Chondrocyte (in vitro differentiated cells): ENCODE data around the gene RAPGEF6. TPM values are rescaled to one million over a fixed set of nuclear protein-coding genes. Genes with fewer than 3 reads are reported as not detected.

ENCODE experiments used
- DNase-seq: peaks from one replicate; pipeline ENCODE4 v3.0.0; 2021; ENCODE audit warnings: mixed read lengths, low spot score
- H3K27ac Mint-ChIP-seq: one replicate; pipeline ENCODE4 v1.8.0; 2021; ENCODE audit warnings: mild to moderate bottlenecking, moderate library complexity, mixed read lengths; ENCODE audit not compliant: unreplicated experiment
- H3K27me3 Mint-ChIP-seq: 2 replicates; pipeline ENCODE4 v1.8.0; 2021; ENCODE audit warnings: low read depth, mixed read lengths
- H3K36me3 Mint-ChIP-seq: 2 replicates; pipeline ENCODE4 v1.8.0; 2021; ENCODE audit warnings: low read depth, mixed read lengths
- H3K4me1 Mint-ChIP-seq: 2 replicates; pipeline ENCODE4 v1.8.0; 2021; ENCODE audit warnings: low read depth, mild to moderate bottlenecking, mixed read lengths
- H3K4me3 Mint-ChIP-seq: one replicate; pipeline ENCODE4 v1.8.0; 2021; ENCODE audit warnings: mild to moderate bottlenecking, moderate library complexity, mixed read lengths; ENCODE audit not compliant: unreplicated experiment
- H3K9me3 Mint-ChIP-seq: 2 replicates; pipeline ENCODE4 v1.8.0; 2021; ENCODE audit warnings: low read depth, mixed read lengths
- total RNA-seq: library from RNA; stranded (reverse); gene quantifications from 3 replicates; pipeline ENCODE4 v1.2.1, GENCODE V29; 2021
- TF ChIP-seq, protein P1 (sequence below): fragments of 200-600 bp; sonication (generic); IDR thresholded peaks from 2 replicates; pipeline ENCODE4 v1.5.0; 2021; ENCODE audit warnings: antibody characterized with exemption, mild to moderate bottlenecking, moderate library complexity

RAPGEF6 gene
- total RNA-seq, 1 donor from 2014 or later: 13.6 TPM

DNA sequence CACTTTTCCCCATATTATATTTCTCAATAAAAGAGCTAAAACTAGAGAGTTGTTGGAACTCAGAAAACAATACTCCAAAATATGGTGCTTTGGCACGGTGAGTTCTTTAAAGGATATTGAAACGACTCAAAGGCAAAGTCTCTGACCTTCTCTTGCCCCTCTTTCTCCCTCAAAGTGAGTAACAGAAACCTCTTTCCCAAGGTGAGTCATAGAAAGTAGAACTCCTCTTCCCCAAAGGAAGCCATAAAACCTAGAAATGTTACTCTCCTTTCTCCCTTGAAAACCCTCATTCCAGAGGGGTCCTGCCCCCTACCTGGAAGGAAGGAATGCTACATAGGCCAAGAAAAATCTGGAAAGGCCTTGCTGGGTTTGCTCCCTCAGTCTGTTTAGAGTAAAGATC lies 47.5 kb downstream of the RAPGEF6 start:
- no peak for DNase-seq
- TF ChIP-seq, protein P1, sequence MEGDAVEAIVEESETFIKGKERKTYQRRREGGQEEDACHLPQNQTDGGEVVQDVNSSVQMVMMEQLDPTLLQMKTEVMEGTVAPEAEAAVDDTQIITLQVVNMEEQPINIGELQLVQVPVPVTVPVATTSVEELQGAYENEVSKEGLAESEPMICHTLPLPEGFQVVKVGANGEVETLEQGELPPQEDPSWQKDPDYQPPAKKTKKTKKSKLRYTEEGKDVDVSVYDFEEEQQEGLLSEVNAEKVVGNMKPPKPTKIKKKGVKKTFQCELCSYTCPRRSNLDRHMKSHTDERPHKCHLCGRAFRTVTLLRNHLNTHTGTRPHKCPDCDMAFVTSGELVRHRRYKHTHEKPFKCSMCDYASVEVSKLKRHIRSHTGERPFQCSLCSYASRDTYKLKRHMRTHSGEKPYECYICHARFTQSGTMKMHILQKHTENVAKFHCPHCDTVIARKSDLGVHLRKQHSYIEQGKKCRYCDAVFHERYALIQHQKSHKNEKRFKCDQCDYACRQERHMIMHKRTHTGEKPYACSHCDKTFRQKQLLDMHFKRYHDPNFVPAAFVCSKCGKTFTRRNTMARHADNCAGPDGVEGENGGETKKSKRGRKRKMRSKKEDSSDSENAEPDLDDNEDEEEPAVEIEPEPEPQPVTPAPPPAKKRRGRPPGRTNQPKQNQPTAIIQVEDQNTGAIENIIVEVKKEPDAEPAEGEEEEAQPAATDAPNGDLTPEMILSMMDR: no peak

DNA sequence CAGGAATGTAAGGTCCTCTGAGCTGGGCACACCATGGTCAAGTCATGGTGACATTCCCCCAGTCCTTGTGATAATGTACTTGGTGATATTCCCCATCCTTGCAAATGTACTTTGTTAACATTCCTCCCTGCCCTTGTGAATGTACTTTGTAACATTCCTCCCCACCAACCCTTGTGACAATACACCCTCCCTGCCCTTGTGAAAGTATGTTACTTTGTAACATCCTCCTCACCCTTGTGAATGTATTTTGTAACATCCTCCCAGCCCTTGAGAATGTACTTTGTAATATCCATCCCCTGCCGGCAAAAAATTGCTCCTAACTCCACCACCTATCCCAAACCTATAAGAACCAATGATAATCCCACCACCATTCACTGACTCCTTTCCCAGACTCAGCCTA lies 53.3 kb downstream of the RAPGEF6 start:
- Mint-ChIP-seq H3K9me3 (no peaks in the 10 kb centered on the region), H3K27ac (no peak overlapping the region), H3K4me1 (peaks cover 8% of the 10 kb centered on the region), H3K4me3 (no peak overlapping the region), H3K36me3 (peaks cover 15% of the 10 kb centered on the region), H3K27me3 (no peaks in the 10 kb centered on the region)
- no peak for DNase-seq
- TF ChIP-seq, protein P1: no peak

More for the DNA sequence above, 47.5 kb downstream of the RAPGEF6 start:
- H3K36me3 Mint-ChIP-seq: no peaks in the 10 kb centered on the region
- no peak overlapping the region for H3K27ac Mint-ChIP-seq
- H3K9me3 Mint-ChIP-seq: no peaks in the 10 kb centered on the region
- H3K27me3 Mint-ChIP-seq: no peaks in the 10 kb centered on the region
- H3K4me1 Mint-ChIP-seq: no peaks in the 10 kb centered on the region
- H3K4me3 Mint-ChIP-seq: no peak overlapping the region

DNA sequence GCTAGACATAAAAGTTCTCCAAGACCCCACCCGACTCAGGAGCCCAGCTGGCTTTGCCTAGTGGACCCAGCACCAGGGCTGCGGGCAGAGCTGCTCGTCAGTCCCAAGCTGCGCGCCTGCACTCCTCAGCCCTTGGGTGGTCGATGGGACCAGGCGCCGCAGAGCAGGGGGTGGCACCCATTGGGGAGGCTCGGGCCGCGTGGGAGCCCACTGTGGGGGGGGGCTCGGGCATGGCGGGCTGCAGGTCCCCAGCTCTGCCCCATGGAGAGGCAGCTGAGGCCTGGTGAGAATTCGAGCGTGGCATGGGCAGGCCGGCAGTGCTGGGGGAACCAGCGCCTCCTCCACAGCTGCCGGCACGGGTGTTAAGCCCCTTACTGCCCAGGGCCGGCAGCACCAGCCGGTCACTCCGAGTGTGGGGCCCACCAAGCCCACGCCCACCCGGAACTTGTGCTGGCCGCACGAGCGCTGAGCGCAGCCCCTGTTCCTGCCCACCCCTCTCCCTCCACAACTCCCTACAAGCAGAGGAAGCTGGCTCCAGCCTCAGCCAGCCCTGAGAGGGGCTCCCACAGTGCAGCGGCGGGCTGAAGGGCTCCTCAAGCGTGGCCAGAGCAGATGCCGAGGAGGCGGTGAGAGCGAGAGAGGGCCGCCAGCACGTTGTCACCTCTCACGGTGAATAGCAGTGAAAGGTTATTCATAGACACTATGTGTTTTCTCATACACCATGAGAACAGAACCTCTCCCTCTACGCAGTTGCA lies 54.9 kb downstream of the RAPGEF6 start:
- H3K4me3 Mint-ChIP-seq: no peak overlapping the region
- peaks cover 15% of the 10 kb centered on the region for H3K36me3 Mint-ChIP-seq
- TF ChIP-seq, protein P1: no peak
- no peak for DNase-seq
- no peaks in the 10 kb centered on the region for H3K27me3 Mint-ChIP-seq
- H3K4me1 Mint-ChIP-seq: peaks cover 8% of the 10 kb centered on the region
- H3K9me3 Mint-ChIP-seq: no peaks in the 10 kb centered on the region
- H3K27ac Mint-ChIP-seq: no peak overlapping the region

DNA sequence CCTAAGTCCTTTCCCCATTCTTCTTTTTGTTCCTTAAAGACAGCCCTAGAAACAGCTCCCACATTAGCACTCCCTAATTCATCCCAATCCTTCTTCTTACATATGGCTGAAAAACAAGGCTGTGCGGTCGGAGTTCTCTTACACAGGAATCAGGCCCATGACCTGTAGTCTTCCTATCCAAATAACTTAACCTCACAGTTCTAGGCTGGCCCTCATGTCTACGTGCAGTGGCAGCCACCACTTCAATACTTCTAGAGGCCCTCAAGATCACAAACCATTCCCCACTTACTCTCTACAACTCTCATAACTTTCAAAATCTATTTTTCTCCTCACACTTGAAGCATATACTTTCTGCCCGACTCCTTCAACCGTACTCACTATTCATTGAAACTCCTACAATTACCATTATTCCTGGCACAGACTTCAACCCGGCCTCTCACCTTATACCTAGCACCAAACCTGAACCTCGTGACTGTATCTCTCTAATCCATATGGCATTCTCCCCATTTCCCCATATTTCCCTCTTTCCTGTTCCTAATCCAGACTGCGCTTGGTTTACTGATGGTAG lies 59.3 kb downstream of the RAPGEF6 start:
- Mint-ChIP-seq H3K4me1 (no peaks in the 10 kb centered on the region), H3K27me3 (no peaks in the 10 kb centered on the region), H3K27ac (no peak overlapping the region), H3K9me3 (peaks cover 5% of the 10 kb centered on the region), H3K36me3 (peaks cover 13% of the 10 kb centered on the region), H3K4me3 (no peak overlapping the region)
- no peak for DNase-seq
- TF ChIP-seq, protein P1: no peak

DNA sequence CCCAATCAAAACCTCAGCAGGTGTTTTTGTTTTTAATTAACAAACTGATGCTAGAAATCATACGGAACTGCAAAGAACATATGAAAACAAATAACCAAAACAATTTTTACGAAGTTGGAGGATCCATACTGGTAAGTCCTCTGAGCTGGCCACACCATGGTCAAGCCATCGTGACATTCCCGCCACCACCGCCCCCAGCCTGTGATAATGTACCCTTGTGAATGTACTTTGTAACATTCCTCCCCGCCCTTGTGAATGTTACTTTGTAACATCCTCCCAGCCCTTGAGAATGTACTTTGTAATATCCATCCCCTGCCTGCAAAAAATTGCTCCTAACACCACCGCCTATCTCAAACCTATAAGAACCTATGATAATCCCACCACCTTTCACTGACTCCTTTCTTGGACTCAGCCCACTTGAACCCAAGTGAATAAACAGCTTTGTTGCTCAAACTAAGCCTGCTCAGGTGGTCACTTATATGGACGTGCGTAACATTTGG lies 63.3 kb downstream of the RAPGEF6 start:
- no peak for DNase-seq
- no peak overlapping the region for H3K27ac Mint-ChIP-seq
- no peaks in the 10 kb centered on the region for H3K27me3 Mint-ChIP-seq
- H3K36me3 Mint-ChIP-seq: peaks cover 6% of the 10 kb centered on the region
- H3K4me1 Mint-ChIP-seq: peaks cover 4% of the 10 kb centered on the region
- peaks cover 9% of the 10 kb centered on the region for H3K9me3 Mint-ChIP-seq
- no peak overlapping the region for H3K4me3 Mint-ChIP-seq
- TF ChIP-seq, protein P1: no peak
